ENCODE results near the gene DISP3.

DNA sequence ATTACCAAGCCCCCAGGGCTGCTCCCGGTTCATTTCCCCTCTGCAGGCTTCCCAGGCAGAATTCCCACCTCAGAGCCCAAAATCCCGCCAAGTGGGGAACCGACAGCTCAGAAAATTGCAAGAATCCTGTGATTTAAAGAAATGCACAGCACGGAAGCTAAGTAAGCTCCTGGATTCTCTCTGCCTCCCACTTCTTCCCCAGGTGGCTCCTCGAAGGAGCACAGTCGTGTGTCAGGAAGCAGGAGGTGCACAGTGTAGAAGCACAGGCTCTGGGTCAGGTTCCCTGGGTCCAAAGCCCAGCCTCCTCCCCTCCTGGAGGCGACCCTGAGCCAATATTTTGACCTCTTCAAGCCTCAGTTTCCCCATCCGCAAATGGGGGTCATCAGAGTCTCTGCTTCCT lies 100.6 kb downstream of the DISP3 start:
- TF ChIP-seq, protein P1, sequence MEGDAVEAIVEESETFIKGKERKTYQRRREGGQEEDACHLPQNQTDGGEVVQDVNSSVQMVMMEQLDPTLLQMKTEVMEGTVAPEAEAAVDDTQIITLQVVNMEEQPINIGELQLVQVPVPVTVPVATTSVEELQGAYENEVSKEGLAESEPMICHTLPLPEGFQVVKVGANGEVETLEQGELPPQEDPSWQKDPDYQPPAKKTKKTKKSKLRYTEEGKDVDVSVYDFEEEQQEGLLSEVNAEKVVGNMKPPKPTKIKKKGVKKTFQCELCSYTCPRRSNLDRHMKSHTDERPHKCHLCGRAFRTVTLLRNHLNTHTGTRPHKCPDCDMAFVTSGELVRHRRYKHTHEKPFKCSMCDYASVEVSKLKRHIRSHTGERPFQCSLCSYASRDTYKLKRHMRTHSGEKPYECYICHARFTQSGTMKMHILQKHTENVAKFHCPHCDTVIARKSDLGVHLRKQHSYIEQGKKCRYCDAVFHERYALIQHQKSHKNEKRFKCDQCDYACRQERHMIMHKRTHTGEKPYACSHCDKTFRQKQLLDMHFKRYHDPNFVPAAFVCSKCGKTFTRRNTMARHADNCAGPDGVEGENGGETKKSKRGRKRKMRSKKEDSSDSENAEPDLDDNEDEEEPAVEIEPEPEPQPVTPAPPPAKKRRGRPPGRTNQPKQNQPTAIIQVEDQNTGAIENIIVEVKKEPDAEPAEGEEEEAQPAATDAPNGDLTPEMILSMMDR (IDR thresholded peaks at IDR 0.05) = no peak
- TF ChIP-seq POLR2A (IDR thresholded peaks at IDR 0.05) = no peak

Data from thyroid gland (tissue), 4 donors.